ENCODE results near the gene PROSER2. TPM values are rescaled to one million over a fixed set of nuclear protein-coding genes. Genes with fewer than 3 reads are reported as not detected.
"Not testable (repeated sequence)": the region's sequence is repeated elsewhere in the genome, so short reads cannot be mapped to it uniquely, and the experiment has no call there.

The PROSER2 gene
- total and polyA plus RNA-seq, 2 donors (not counting 3 experiments of a cell fraction or from before 2014, with no cell fraction given) = 5.9 to 22.6 TPM

DNA sequence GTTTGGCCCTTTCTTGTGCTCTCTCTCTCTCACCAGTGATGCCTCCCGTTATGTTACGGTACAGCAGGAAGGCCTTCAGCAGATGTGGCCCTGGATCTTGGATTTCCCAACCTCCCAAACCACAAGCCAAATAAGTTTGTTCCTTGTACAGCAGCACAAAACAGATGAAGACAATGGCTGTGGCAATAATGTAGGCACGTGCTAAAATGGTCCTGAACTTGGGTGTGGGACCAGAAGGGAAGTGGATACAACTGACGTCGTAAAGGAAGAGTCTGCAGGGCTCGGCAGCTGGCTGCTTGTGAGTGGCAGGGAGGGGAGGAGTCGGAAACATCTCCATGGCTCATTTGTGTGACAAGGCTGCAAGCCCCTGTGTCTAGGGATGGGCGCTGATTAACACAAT is 26.8 kb downstream of the PROSER2 start:
- H3K4me3 ChIP-seq (replicated peaks in 1 of 3; ENCODE audit: insufficient read depth in 1 of 3, low read depth in 1 of 3, low read length in 3 of 3) = no peak overlapping the region
- intact Hi-C loops (cut with micrococcal nuclease) = no loop called here
- no TSS peak for BruUV-seq (replicated peaks)
- H3K4me2 ChIP-seq (ENCODE audit: insufficient read depth, low read length) = no peak overlapping the region
- POLR2A ChIA-PET = no interaction called here
- no peak for TF ChIP-seq EZH2 (IDR thresholded peaks at IDR 0.05; ENCODE audit: borderline replicate concordance, low read depth, low read length, severe bottlenecking)
- CTCF ChIA-PET = no interaction called here
- peaks cover 0 to 7% of the 10 kb centered on the region in 2 experiments for H3K36me3 ChIP-seq (ENCODE audit: control insufficient read depth in 2 of 2, extremely low read depth in 1 of 2, insufficient read depth in 2 of 2, low read length in 2 of 2)
- no peak overlapping the region for H2AFZ ChIP-seq (ENCODE audit: low read depth, low read length)
- H4K20me1 ChIP-seq (replicated peaks; ENCODE audit: control insufficient read depth, extremely low read depth, insufficient read depth, low read length) = no peaks in the 10 kb centered on the region
- dilution Hi-C loops (cut with MboI; ENCODE audit: extremely low pct_ligation_motif_present, low sequenced_read_pairs) = no loop called here
- H3K27me3 ChIP-seq (ENCODE audit: control insufficient read depth in 2 of 2, insufficient read depth in 2 of 2, low read length in 2 of 2) = no peaks in the 10 kb centered on the region
- no peaks in the 10 kb centered on the region for H3K9me1 ChIP-seq (replicated peaks; ENCODE audit: control insufficient read depth, extremely low read depth, insufficient read depth, low read length)
- H3K9me3 ChIP-seq (replicated peaks; ENCODE audit: control insufficient read depth, insufficient read depth, low read length) = no peaks in the 10 kb centered on the region
- DNase-seq (ENCODE audit: low read depth, low spot score) = no peak
- no peak overlapping the region for H3K9ac ChIP-seq (replicated peaks; ENCODE audit: extremely low read depth, insufficient read depth, low read length)
- no peak overlapping the region for H3K27ac ChIP-seq (ENCODE audit: insufficient read depth, low read depth, low read length)
- FAIRE-seq = no peak
- no peaks in the 10 kb centered on the region for H3K4me1 ChIP-seq (ENCODE audit: control insufficient read depth, extremely low read depth, insufficient read depth, low read length)
- no peaks in the 10 kb centered on the region for H3K79me2 ChIP-seq (ENCODE audit: control insufficient read depth, insufficient read depth, low read length)

DNA sequence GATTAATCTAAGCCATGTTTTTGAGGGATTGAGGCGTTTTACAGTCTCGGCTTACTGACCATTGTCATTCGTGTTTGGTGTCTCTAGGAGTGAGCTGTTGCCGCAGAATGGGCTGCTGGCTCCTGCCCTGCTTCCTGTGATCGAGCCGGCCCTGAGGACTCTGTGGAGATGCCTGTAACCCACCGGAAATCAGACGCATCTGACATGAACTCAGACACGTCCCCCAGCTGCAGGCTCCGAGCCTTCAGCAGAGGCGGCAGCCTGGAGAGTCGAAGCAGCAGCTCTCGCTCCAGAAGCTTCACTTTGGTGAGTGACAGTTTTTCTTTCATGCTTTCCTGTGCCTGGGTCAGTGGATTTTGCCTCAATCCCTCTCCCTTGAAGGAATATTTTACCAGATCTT is 28.8 kb downstream of the PROSER2 start:
- H3K36me3 ChIP-seq (ENCODE audit: control insufficient read depth in 2 of 2, extremely low read depth in 1 of 2, insufficient read depth in 2 of 2, low read length in 2 of 2) = peaks cover 0 to 13% of the 10 kb centered on the region in 2 experiments
- H3K79me2 ChIP-seq (ENCODE audit: control insufficient read depth, insufficient read depth, low read length) = no peaks in the 10 kb centered on the region
- TF ChIP-seq EZH2 (IDR thresholded peaks at IDR 0.05; ENCODE audit: borderline replicate concordance, low read depth, low read length, severe bottlenecking) (no peak), GATA2 (IDR thresholded peaks at IDR 0.05; ENCODE audit: insufficient read depth, insufficient read length, low read depth, low read length) (no peak)
- H3K9ac ChIP-seq (replicated peaks; ENCODE audit: extremely low read depth, insufficient read depth, low read length) = no peak overlapping the region
- POLR2A ChIA-PET = no interaction called here
- no TSS peak for BruUV-seq (replicated peaks)
- DNase-seq (ENCODE audit: low read depth, low spot score) (no peak), FAIRE-seq (no peak)
- no peaks in the 10 kb centered on the region for H3K27me3 ChIP-seq (ENCODE audit: control insufficient read depth in 2 of 2, insufficient read depth in 2 of 2, low read length in 2 of 2)
- H3K9me1 ChIP-seq (replicated peaks; ENCODE audit: control insufficient read depth, extremely low read depth, insufficient read depth, low read length) = no peaks in the 10 kb centered on the region
- no peak overlapping the region for H3K27ac ChIP-seq (ENCODE audit: insufficient read depth, low read depth, low read length)
- dilution Hi-C loops (cut with MboI; ENCODE audit: extremely low pct_ligation_motif_present, low sequenced_read_pairs) = no loop called here
- CTCF ChIA-PET = interaction anchor here (1.4 kb wide), 1 partner anchor 38 kb away, joined by 3 read pairs; no protein-coding TSS in a partner anchor
- no peaks in the 10 kb centered on the region for H4K20me1 ChIP-seq (replicated peaks; ENCODE audit: control insufficient read depth, extremely low read depth, insufficient read depth, low read length)
- H3K9me3 ChIP-seq (replicated peaks; ENCODE audit: control insufficient read depth, insufficient read depth, low read length) = no peaks in the 10 kb centered on the region
- H2AFZ ChIP-seq (ENCODE audit: low read depth, low read length) = no peak overlapping the region
- H3K4me1 ChIP-seq (ENCODE audit: control insufficient read depth, extremely low read depth, insufficient read depth, low read length) = no peaks in the 10 kb centered on the region
- no peak overlapping the region for H3K4me2 ChIP-seq (ENCODE audit: insufficient read depth, low read length)
- intact Hi-C loops (cut with micrococcal nuclease) = no loop called here
- no peak overlapping the region for H3K4me3 ChIP-seq (replicated peaks in 1 of 3; ENCODE audit: insufficient read depth in 1 of 3, low read depth in 1 of 3, low read length in 3 of 3)

DNA sequence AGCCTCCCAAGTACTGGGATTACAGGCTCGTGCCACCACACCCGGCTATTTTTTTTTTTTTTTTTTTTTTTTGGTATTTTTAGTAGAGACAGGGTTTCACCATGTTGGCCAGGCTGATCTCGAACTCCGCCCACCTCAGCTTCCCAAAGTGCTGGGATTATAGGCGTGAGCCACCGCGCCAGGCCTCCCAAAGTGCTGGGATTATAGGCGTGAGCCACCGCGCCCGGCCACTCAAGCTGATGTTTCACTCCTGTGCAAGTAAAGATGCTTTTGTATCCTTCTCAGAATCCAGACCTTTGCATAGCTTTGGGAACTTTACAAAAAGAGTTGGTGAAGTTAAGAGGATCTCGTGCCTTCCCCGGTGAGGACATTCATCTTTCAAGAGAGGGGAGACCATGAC is 29.5 kb downstream of the PROSER2 start:
- H2AFZ ChIP-seq (ENCODE audit: low read depth, low read length); H3K9me1 ChIP-seq (replicated peaks; ENCODE audit: control insufficient read depth, extremely low read depth, insufficient read depth, low read length); H3K9me3 ChIP-seq (replicated peaks; ENCODE audit: control insufficient read depth, insufficient read depth, low read length); H3K4me1 ChIP-seq (ENCODE audit: control insufficient read depth, extremely low read depth, insufficient read depth, low read length); H3K4me3 ChIP-seq (replicated peaks in 1 of 3; ENCODE audit: insufficient read depth in 1 of 3, low read depth in 1 of 3, low read length in 3 of 3); FAIRE-seq; H3K27me3 ChIP-seq (ENCODE audit: control insufficient read depth in 2 of 2, insufficient read depth in 2 of 2, low read length in 2 of 2); H3K27ac ChIP-seq (ENCODE audit: insufficient read depth, low read depth, low read length); intact Hi-C loops (cut with micrococcal nuclease); H3K4me2 ChIP-seq (ENCODE audit: insufficient read depth, low read length); BruUV-seq (replicated peaks); H3K9ac ChIP-seq (replicated peaks; ENCODE audit: extremely low read depth, insufficient read depth, low read length); H3K79me2 ChIP-seq (ENCODE audit: control insufficient read depth, insufficient read depth, low read length); dilution Hi-C loops (cut with MboI; ENCODE audit: extremely low pct_ligation_motif_present, low sequenced_read_pairs); DNase-seq (ENCODE audit: low read depth, low spot score); H4K20me1 ChIP-seq (replicated peaks; ENCODE audit: control insufficient read depth, extremely low read depth, insufficient read depth, low read length): not testable (repeated sequence)
- POLR2A ChIA-PET = interaction anchor here (0.6 kb wide), 1 partner anchor 1130 kb away, joined by 7 read pairs; no protein-coding TSS in a partner anchor
- CTCF ChIA-PET = interaction anchor here (1.4 kb wide), 2 partner anchors 38 to 70 kb away, joined by 3 read pairs; no protein-coding TSS in a partner anchor
- H3K36me3 ChIP-seq (ENCODE audit: control insufficient read depth in 2 of 2, extremely low read depth in 1 of 2, insufficient read depth in 2 of 2, low read length in 2 of 2) = peaks cover 0 to 17% of the 10 kb centered on the region in 2 experiments
